ENCODE measurements around the gene NUCKS1. TPM values are rescaled to one million over a fixed set of nuclear protein-coding genes. Genes with fewer than 3 reads are reported as not detected.
A peak's percentile ranks its signal among the peaks of the same experiment; 100 is the strongest.

NUCKS1 gene
- total RNA-seq, 2 experiments from 2014 or later: 152 to 287 TPM

DNA sequence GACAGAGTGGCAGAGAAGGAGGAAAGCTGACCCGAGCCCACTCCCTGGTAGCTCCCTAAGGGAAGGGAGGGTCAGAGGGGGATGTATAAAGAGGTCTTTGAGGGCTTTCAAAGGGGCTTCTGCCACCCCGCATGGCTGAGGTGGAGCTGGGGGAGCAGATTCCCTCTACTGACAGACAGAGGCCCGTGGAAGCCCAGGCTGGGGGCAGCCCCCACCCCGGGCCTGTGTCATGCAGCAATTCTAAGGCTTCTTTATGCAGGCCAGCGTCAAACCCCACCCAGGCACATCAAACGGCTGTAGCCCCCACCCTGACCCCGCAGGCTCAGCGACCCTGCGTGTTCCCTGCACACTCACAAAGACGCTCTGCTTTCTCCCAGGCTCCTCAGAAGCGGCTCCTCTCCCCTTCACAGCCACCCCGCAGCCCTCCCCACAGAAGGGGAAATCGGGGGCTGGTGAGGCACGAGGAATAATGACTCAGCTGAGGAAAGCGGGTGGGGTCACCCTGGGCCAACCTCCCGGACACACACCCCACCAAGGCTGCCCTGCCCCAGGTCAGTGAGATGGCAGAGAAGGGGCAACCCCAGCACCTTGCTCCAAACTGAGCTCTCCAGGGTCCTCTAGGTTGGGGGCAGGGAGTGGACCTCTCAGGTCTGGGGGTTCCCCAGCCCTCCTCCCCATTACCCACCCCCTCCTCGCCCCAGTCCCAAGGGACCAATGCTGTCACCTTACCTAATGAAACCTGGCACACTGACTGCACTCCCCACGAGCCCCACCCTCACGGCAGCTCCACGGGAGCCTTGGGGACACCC lies 80.4 kb downstream of the NUCKS1 start:
- Histone ChIP-seq H3K36me3 (ENCODE audit: insufficient read depth, low read length) (no peaks in the 10 kb centered on the region), H3K4me3 (ENCODE audit: low read depth, low read length, poor library complexity, severe bottlenecking) (peak overlapping the region; percentile 55), H2AFZ (ENCODE audit: low read length) (peak overlapping the region; percentile 62; the same call in 1 of the 2 replicates), H3K27ac (ENCODE audit: low read depth, low read length, poor library complexity, severe bottlenecking) (peak overlapping the region; percentile 35), H3K79me2 (ENCODE audit: insufficient read depth, low read depth, low read length) (no peaks in the 10 kb centered on the region), H3K4me2 (ENCODE audit: low read length) (peak overlapping the region; percentile 60), H4K20me1 (ENCODE audit: insufficient read depth, low read length) (no peaks in the 10 kb centered on the region), H3K4me1 (ENCODE audit: insufficient read depth, low read length, poor library complexity, severe bottlenecking) (peaks cover 81% of the 10 kb centered on the region), H3K9me3 (ENCODE audit: low read length) (no peaks in the 10 kb centered on the region), H3K9me2 (ENCODE audit: insufficient read depth, low read length) (no peaks in the 10 kb centered on the region)
- POLR2A ChIA-PET: interaction anchor here (0.6 to 5.1 kb wide), 9 partner anchors 9 to 367 kb away, joined by 3 to 31 read pairs (median 3); partner anchors contain the start of genes ELK4 and SLC45A3
- no peak for TF ChIP-seq CTCF (conservative IDR thresholded peaks at IDR 0.05; ENCODE audit: low read length)
- TF ChIP-seq EZH2phosphoT487 (IDR thresholded peaks at IDR 0.05; ENCODE audit: borderline replicate concordance, low read depth, low read length): no peak
- no TSS peak for BruUV-seq (replicated peaks)
- CTCF ChIA-PET (ENCODE audit: unreplicated experiment): interaction anchor here (0.9 to 1.1 kb wide), 3 partner anchors 11 to 75 kb away, joined by 3 to 4 read pairs (median 3); no protein-coding TSS in a partner anchor
- DNase-seq (ENCODE audit: low spot score): no peak
- intact Hi-C loops (cut with micrococcal nuclease; ENCODE audit: unreplicated experiment): loop anchor here (5.0 kb wide), 2 partner anchors 383 to 803 kb away; partner anchors contain the start of genes IKBKE and RHEX

DNA sequence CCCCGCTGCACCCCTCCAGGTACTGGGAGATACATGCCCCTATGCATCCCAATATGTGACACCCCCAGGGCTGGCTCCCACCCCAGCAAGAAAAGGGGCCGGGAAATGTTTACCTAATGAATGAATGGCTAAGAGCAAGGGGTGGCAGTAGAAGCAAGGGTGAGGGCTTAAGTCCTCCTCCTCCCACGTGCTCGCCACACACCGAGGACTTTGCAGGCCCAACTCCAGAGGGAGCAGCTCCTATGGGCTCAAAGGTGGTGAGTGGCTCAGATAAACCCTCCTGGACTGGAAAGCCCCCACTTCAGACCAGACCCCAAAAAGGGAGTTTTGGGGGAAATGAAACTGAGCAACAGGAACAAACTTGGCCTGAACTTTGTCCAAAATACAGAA lies 81.0 kb downstream of the NUCKS1 start:
- Histone ChIP-seq H3K4me2 (ENCODE audit: low read length) (peak overlapping the region; percentile 60), H3K9me2 (ENCODE audit: insufficient read depth, low read length) (no peaks in the 10 kb centered on the region), H2AFZ (ENCODE audit: low read length) (peak overlapping the region; percentile 62; the same call in 1 of the 2 replicates), H3K27ac (ENCODE audit: low read depth, low read length, poor library complexity, severe bottlenecking) (peak overlapping the region; percentile 35), H3K79me2 (ENCODE audit: insufficient read depth, low read depth, low read length) (no peaks in the 10 kb centered on the region), H3K4me1 (ENCODE audit: insufficient read depth, low read length, poor library complexity, severe bottlenecking) (peaks cover 87% of the 10 kb centered on the region), H4K20me1 (ENCODE audit: insufficient read depth, low read length) (no peaks in the 10 kb centered on the region), H3K4me3 (ENCODE audit: low read depth, low read length, poor library complexity, severe bottlenecking) (peak overlapping the region; percentile 55), H3K9me3 (ENCODE audit: low read length) (no peaks in the 10 kb centered on the region), H3K36me3 (ENCODE audit: insufficient read depth, low read length) (no peaks in the 10 kb centered on the region)
- TF ChIP-seq CTCF (conservative IDR thresholded peaks at IDR 0.05; ENCODE audit: low read length): peak; percentile 47; the same call in 1 of the 2 replicates
- TF ChIP-seq EZH2phosphoT487 (IDR thresholded peaks at IDR 0.05; ENCODE audit: borderline replicate concordance, low read depth, low read length): no peak
- intact Hi-C loops (cut with micrococcal nuclease; ENCODE audit: unreplicated experiment): loop anchor here (5.0 kb wide), 2 partner anchors 383 to 803 kb away; partner anchors contain the start of genes IKBKE and RHEX
- CTCF ChIA-PET (ENCODE audit: unreplicated experiment): interaction anchor here (0.9 to 1.1 kb wide), 2 partner anchors 10 to 74 kb away, joined by 3 to 4 read pairs; no protein-coding TSS in a partner anchor
- DNase-seq (ENCODE audit: low spot score): peak; percentile 61
- POLR2A ChIA-PET: interaction anchor here (0.6 to 5.1 kb wide), 7 partner anchors 9 to 367 kb away, joined by 3 to 31 read pairs (median 3); partner anchors contain the start of genes ELK4 and SLC45A3
- no TSS peak for BruUV-seq (replicated peaks)
